Mesendoderm (in vitro differentiated cells): ENCODE results near the gene THSD4.

ENCODE experiments used
- DNase-seq: peaks from one replicate; pipeline ENCODE4 v3.0.0; 2013
- H2AK5ac ChIP-seq: 2 replicates; pipeline ENCODE4 v1.6.1; 2013; ENCODE audit warnings: low read length, inconsistent platforms
- H2BK120ac ChIP-seq: 2 replicates; pipeline ENCODE4 v1.6.1; 2013; ENCODE audit warnings: low read depth, mild to moderate bottlenecking, low read length, moderate library complexity, mixed read lengths
- H2BK15ac ChIP-seq: replicated peaks from 2 replicates; pipeline ENCODE4 v1.6.1; 2013; ENCODE audit warnings: low read depth, mild to moderate bottlenecking, moderate library complexity
- H2BK5ac ChIP-seq: 2 replicates; pipeline ENCODE4 v1.6.1; 2013; ENCODE audit warnings: low read length, inconsistent platforms
- H3K18ac ChIP-seq: 2 replicates; pipeline ENCODE4 v1.6.1; 2013; ENCODE audit warnings: mild to moderate bottlenecking, low read length, mixed read lengths
- H3K23ac ChIP-seq: one replicate; pipeline ENCODE4 v1.6.1; 2013; ENCODE audit warnings: low read length
- H3K27ac ChIP-seq: 2 replicates; pipeline ENCODE4 v1.5.1; 2013; ENCODE audit warnings: low read depth, mild to moderate bottlenecking, inconsistent platforms, low read length, moderate library complexity
- H3K27me3 ChIP-seq: 2 replicates; pipeline ENCODE4 v1.6.1; 2013; ENCODE audit warnings: low read length, control low read depth, mild to moderate bottlenecking, inconsistent platforms; ENCODE audit not compliant: insufficient read depth, poor library complexity
- H3K36me3 ChIP-seq: 2 replicates; pipeline ENCODE4 v1.6.1; 2013; ENCODE audit warnings: low read length, inconsistent platforms; ENCODE audit not compliant: control insufficient read depth, insufficient read depth
- H3K4ac ChIP-seq: one replicate; pipeline ENCODE4 v1.6.1; 2013; ENCODE audit warnings: low read depth, mild to moderate bottlenecking, low read length, moderate library complexity
- H3K4me1 ChIP-seq: 2 replicates; pipeline ENCODE4 v1.6.1; 2013; ENCODE audit warnings: low read depth, low read length, inconsistent platforms; ENCODE audit not compliant: control insufficient read depth
- H3K4me2 ChIP-seq: 2 replicates; pipeline ENCODE4 v1.6.1; 2013; ENCODE audit warnings: low read length
- H3K4me3 ChIP-seq: 2 replicates; pipeline ENCODE4 v1.5.1; 2013; ENCODE audit warnings: mild to moderate bottlenecking, low read length
- H3K56ac ChIP-seq: one replicate; pipeline ENCODE4 v1.6.1; 2013; ENCODE audit warnings: low read length
- H3K79me1 ChIP-seq: 2 replicates; pipeline ENCODE4 v1.6.1; 2013; ENCODE audit warnings: low read length, inconsistent platforms
- H3K79me2 ChIP-seq: 2 replicates; pipeline ENCODE4 v1.6.1; 2013; ENCODE audit warnings: mild to moderate bottlenecking, low read length; ENCODE audit not compliant: control insufficient read depth, insufficient read depth
- H3K9ac ChIP-seq: 2 replicates; pipeline ENCODE4 v1.6.1; 2013; ENCODE audit warnings: low read length, inconsistent platforms
- H4K5ac ChIP-seq: one replicate; pipeline ENCODE4 v1.6.1; 2013; ENCODE audit warnings: low read length
- H4K8ac ChIP-seq: one replicate; pipeline ENCODE4 v1.6.1; 2013; ENCODE audit warnings: low read depth, mild to moderate bottlenecking, control low read depth, low read length, moderate library complexity
- WGBS: extraction: QIAGEN DNeasy Blood & Tissue Kit; methylation state at CpG from one replicate; pipeline ENCODE4 v1.1.7; 2013; ENCODE audit warnings: low lambda C conversion rate, missing lambda C conversion rate; ENCODE audit not compliant: insufficient coverage; ENCODE audit errors: extremely low coverage; 5-methylcytosine and 5-hydroxymethylcytosine counted together

Gene THSD4

DNA sequence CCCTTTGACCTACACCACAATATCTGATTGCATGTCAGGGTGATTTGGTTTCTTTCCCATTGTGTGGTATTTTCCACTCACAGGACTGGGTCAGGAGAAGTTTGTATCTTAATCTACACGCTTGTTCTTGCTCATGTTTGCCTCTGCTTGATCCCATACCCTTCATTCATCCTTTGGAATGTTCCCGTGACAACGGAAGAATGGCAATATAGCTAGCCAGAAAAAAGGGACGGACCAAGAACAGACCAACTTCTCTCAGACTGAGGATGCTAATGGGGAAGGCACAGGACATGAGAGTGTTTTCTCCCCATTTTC lies 7.8 kb upstream of the THSD4 start:
- H3K4me3 ChIP-seq, result no peak overlapping the region
- no peak overlapping the region for H3K4me2 ChIP-seq
- no peaks in the 10 kb centered on the region for H3K79me2 ChIP-seq
- H3K23ac ChIP-seq, result no peak overlapping the region
- no peak overlapping the region for H3K4ac ChIP-seq
- no peaks in the 10 kb centered on the region for H3K36me3 ChIP-seq
- no peaks in the 10 kb centered on the region for H3K27me3 ChIP-seq
- no peak for DNase-seq
- no peak overlapping the region for H2AK5ac ChIP-seq
- H3K27ac ChIP-seq, result no peak overlapping the region
- no peak overlapping the region for H2BK5ac ChIP-seq
- no peaks in the 10 kb centered on the region for H3K79me1 ChIP-seq
- H3K56ac ChIP-seq, result no peak overlapping the region
- H4K5ac ChIP-seq, result no peak overlapping the region
- no peak overlapping the region for H4K8ac ChIP-seq
- no peak overlapping the region for H2BK120ac ChIP-seq
- H3K4me1 ChIP-seq, result no peaks in the 10 kb centered on the region
- no peak overlapping the region for H3K18ac ChIP-seq
- H2BK15ac ChIP-seq, result no peak overlapping the region
- WGBS, result no CpG with 5 or more reads among the region's 4 CpGs
- H3K9ac ChIP-seq, result no peak overlapping the region

DNA sequence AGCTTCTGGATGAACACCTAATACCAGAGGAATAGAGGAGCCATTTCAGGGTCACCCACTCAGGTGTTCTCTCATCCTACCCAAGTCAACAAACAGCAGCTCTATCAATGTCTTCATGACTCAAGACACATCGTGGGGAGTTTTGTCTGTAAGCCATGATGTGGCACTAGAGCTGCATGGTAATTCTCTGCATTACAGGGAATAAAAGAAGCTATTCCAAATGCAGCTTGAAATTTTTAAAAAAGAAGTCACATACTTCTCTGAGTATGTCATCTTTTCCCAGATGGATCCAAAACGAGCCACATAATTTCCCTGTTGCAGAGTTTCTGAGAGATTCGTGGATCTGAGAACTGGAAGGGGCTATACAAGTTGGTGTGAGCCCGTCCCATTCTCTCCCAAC lies 6.1 kb upstream of the THSD4 start:
- Histone ChIP-seq H3K79me2 (no peaks in the 10 kb centered on the region), H4K8ac (no peak overlapping the region), H3K27me3 (no peaks in the 10 kb centered on the region), H3K4me2 (no peak overlapping the region), H3K4me1 (no peaks in the 10 kb centered on the region), H3K36me3 (no peaks in the 10 kb centered on the region), H4K5ac (no peak overlapping the region), H2AK5ac (no peak overlapping the region), H3K4me3 (no peak overlapping the region), H3K27ac (no peak overlapping the region), H3K4ac (no peak overlapping the region), H2BK120ac (no peak overlapping the region), H3K23ac (no peak overlapping the region), H3K9ac (no peak overlapping the region), H3K18ac (no peak overlapping the region), H2BK5ac (no peak overlapping the region), H3K79me1 (no peaks in the 10 kb centered on the region), H3K56ac (no peak overlapping the region), H2BK15ac (no peak overlapping the region)
- no peak for DNase-seq
- no CpG with 5 or more reads among the region's 4 CpGs for WGBS

DNA sequence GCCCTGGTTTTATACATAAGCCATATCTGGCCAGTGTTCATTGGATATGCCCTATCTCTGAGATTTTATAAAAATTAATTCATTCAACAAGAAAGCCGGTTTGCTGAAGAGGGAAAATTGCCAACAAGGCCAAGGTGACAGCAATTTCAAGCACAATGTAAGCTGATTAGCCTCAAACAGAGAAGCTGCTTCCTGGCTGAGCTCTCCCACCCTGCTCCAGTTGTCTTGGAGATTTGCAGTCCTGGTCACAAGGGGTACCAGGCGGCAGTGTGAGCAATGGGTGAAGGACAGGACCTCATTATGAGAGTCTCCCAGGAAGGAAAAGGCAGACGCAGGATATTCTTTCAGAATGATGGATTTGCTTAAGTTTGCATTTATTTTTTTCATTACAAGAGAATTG lies 5.4 kb upstream of the THSD4 start:
- H3K27me3 ChIP-seq, result no peaks in the 10 kb centered on the region
- H4K5ac ChIP-seq, result no peak overlapping the region
- no peak for DNase-seq
- no peak overlapping the region for H4K8ac ChIP-seq
- no peak overlapping the region for H2BK5ac ChIP-seq
- H3K23ac ChIP-seq, result no peak overlapping the region
- H3K4ac ChIP-seq, result no peak overlapping the region
- no CpG with 5 or more reads among the region's 3 CpGs for WGBS
- H3K56ac ChIP-seq, result no peak overlapping the region
- H3K4me1 ChIP-seq, result no peaks in the 10 kb centered on the region
- no peaks in the 10 kb centered on the region for H3K79me2 ChIP-seq
- no peaks in the 10 kb centered on the region for H3K79me1 ChIP-seq
- H3K4me3 ChIP-seq, result no peak overlapping the region
- H3K9ac ChIP-seq, result no peak overlapping the region
- H2BK120ac ChIP-seq, result no peak overlapping the region
- no peak overlapping the region for H2BK15ac ChIP-seq
- no peak overlapping the region for H2AK5ac ChIP-seq
- H3K4me2 ChIP-seq, result no peak overlapping the region
- no peak overlapping the region for H3K18ac ChIP-seq
- no peak overlapping the region for H3K27ac ChIP-seq
- no peaks in the 10 kb centered on the region for H3K36me3 ChIP-seq

DNA sequence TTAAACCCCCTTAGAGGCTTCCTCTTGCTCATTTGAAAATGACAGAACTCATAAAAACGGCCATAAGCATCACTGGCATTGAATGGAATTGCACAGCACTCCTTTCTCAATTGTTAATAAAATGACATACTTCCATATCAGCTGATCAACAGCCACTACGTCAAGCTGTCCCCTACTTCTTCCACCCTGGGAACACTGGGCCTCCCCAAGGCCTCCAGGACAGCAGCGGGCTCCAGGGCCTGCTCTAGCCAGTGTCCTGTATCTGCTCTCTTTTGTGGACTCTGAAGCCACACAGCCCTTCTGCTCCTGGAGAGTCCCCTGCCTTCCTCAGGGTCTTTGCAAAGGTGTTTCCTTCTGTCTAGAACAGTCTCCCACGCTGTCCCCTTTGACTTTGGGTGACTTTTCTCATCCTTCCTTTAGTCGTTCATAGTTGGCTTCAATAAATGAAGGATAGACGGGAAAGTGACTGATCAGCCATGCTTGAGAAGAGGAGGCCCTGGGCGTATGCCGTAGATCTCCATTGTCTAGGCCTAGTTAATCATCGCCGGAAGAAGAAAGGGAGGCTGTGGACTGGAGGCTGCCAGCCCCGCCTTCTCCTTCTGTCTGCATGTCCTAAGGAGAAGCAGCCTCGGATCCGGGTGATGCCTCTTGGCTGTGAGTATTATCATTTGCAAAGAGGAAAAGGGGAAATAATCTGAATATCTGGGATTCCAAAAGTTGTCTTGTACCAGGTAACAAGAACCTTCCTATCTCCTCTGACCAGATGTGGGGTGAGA lies 4.7 kb upstream of the THSD4 start:
- Histone ChIP-seq H3K27me3 (no peaks in the 10 kb centered on the region), H3K36me3 (no peaks in the 10 kb centered on the region), H3K9ac (no peak overlapping the region), H4K8ac (no peak overlapping the region), H3K79me2 (no peaks in the 10 kb centered on the region), H3K79me1 (no peaks in the 10 kb centered on the region), H3K4me2 (no peak overlapping the region), H2AK5ac (no peak overlapping the region), H3K4ac (no peak overlapping the region), H3K4me1 (no peaks in the 10 kb centered on the region), H3K27ac (no peak overlapping the region), H3K4me3 (no peak overlapping the region), H2BK5ac (no peak overlapping the region), H3K56ac (no peak overlapping the region), H3K23ac (no peak overlapping the region), H3K18ac (no peak overlapping the region), H4K5ac (no peak overlapping the region), H2BK15ac (no peak overlapping the region), H2BK120ac (no peak overlapping the region)
- no peak for DNase-seq
- no CpG with 5 or more reads among the region's 13 CpGs for WGBS

DNA sequence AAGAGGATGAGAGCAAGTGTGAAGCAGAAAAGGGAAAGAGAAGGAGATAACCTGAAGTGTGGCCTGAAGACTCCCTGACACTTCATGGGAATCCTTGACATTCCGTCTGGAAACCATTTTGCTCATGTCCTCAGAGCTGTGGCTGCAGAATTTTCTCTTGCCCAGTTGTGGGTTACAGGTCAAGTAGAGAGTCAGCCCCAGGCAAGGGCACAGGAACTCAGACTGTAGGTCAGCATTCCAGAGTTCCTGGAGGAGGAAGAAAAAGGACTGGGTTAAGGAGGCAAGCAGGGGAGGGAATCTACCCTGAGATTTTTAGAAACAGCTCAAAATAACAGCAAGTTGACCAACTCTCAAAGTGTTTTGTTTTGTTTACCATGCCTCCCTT lies 4.1 kb upstream of the THSD4 start:
- Histone ChIP-seq H4K5ac (no peak overlapping the region), H3K9ac (no peak overlapping the region), H3K36me3 (no peaks in the 10 kb centered on the region), H2BK15ac (no peak overlapping the region), H2AK5ac (no peak overlapping the region), H3K4me3 (no peak overlapping the region), H3K23ac (no peak overlapping the region), H2BK120ac (no peak overlapping the region), H3K27ac (no peak overlapping the region), H3K4me1 (no peaks in the 10 kb centered on the region), H4K8ac (no peak overlapping the region), H3K56ac (no peak overlapping the region), H3K27me3 (no peaks in the 10 kb centered on the region), H3K18ac (no peak overlapping the region), H3K4ac (no peak overlapping the region), H2BK5ac (no peak overlapping the region), H3K79me2 (no peaks in the 10 kb centered on the region), H3K4me2 (no peak overlapping the region), H3K79me1 (no peaks in the 10 kb centered on the region)
- DNase-seq, result peak; percentile 51
- no CpG with 5 or more reads among the region's 1 CpG for WGBS

DNA sequence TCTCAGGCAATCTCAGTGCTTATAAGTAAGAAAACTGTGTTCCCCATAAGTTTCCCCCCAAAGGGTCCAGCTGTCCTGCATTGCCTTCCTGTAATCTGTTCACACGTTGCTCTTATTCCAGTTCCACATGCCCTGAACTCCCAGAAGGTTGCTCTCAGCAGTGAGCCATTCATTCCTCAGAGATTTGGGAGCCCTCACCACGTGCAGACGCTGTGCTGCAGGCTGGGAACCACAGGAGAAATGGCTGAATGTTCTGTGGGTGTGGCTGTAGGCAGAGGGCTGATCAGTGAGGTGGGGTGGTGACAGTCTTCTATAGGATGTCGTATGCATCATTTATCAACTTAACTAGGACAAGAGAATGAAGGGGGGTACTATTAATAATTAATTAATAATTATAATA lies 3.3 kb upstream of the THSD4 start:
- Histone ChIP-seq H3K18ac (no peak overlapping the region), H2AK5ac (no peak overlapping the region), H2BK15ac (no peak overlapping the region), H3K56ac (no peak overlapping the region), H3K36me3 (no peaks in the 10 kb centered on the region), H3K27me3 (no peaks in the 10 kb centered on the region), H2BK5ac (no peak overlapping the region), H3K4me3 (no peak overlapping the region), H4K8ac (no peak overlapping the region), H3K4me1 (peaks cover 2% of the 10 kb centered on the region), H3K79me1 (no peaks in the 10 kb centered on the region), H3K79me2 (no peaks in the 10 kb centered on the region), H4K5ac (no peak overlapping the region), H3K9ac (no peak overlapping the region), H3K27ac (no peak overlapping the region), H2BK120ac (no peak overlapping the region), H3K4me2 (no peak overlapping the region), H3K23ac (no peak overlapping the region), H3K4ac (no peak overlapping the region)
- DNase-seq, result no peak
- no CpG with 5 or more reads among the region's 4 CpGs for WGBS
